Cortex of kidney (tissue), 1 donor: ENCODE results near the gene DPYSL5.
"Not testable (repeated sequence)": the region's sequence is repeated elsewhere in the genome, so short reads cannot be mapped to it uniquely, and the experiment has no call there.

Experiments
- DNase-seq: peaks from one replicate; lab custom pipeline; 2025; lab: John Stamatoyannopoulos, UW

The DPYSL5 gene

DNA sequence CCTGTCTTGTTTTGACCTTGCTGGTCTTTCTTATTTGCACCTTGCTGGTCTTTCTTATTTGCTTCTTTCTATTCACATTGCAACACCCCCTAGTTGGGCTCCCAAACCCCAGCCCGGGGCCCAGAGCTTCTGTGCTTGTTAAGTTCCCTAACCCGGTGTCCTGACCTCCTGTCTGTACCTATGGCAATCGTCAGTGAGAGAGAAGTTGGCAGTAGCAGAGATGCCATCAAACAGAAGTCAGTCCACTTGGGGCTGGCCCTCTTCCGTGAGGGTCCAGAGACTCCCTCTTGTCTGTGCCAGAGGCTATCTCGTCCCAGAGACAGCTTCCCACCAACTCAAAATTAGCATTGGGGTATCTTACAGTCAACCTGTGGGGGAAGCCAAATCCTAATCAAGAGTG, 55.7 kb downstream of the DPYSL5 start:
- no peak for DNase-seq

DNA sequence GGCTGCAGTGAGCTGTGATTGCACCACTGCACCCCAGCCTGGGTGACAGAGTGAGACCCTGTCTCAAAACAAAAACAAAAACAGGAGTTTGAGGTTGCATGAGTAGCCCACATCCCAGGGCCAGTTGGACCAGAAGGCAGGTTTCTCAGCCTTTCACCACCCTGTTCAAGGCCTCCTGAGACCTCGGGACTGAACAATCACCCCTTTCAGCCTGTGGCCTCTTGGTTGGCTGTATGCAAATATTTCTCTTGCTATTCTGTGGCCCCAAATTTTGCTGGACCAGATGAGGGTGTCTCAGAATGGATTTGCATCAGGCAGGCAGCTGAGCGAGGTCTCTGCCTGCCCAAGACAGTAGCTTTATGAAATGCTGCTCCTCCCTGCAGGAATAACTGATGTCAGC, 56.9 kb downstream of the DPYSL5 start:
- DNase-seq, result no peak

DNA sequence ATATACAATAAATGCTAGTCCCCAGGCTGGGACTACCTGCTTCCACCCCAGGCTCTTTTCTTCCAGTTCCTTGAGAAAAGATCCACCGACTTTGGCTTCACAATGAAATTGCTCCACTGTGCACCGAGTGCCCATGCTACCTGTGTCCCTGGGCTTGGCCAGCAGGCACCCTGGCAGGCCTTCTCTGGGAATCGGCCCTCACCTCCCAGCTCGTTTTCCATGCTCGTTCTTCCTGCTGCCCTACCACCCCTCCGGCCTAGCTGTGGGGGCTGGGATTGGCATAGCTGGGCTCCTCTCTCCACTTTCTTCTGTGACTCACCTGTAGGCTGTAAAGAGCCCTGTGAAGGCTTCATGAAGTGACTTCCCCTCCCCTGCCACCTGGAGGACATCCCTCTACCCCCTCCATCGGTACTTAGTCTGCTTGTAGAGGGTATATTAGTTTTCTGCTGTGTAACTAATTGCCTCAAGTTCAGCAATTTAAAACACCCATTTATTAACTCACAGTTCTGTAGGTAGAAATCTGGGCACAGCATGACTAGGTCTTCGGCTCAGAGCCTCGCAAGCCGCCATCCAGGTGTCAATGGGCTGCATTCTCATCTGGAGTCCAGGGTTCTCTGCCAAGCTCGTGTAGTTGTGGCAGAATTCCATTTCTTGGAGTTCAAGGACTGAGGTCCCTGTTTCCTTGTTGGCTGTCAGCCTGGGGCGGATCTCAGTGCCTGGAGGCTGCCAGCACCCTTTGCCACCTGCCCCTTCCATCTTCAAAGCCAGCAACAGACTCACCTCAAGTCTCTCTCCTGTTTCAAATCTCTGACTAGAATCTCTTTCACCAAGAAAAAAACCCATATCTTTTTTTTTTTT, 57.6 kb downstream of the DPYSL5 start:
- DNase-seq, result no peak

DNA sequence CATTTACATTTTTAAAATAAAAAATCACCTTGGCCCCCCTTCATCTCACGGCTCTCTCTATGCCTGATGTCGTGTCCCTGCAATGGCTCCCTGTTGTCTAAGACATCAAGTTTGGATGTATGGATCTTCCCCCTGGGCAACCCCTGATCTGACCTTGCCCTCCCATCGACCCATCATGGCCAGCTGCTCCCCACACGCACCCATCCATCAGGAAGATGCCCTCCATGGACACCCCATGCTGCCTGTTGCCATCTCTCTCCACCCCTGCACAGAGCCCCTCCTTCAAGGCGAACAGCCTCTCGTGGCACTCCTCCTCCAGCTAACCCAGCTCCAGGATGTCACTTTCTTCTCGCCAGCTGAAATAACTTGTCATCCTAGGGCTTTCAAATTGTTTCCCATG, 59.5 kb downstream of the DPYSL5 start:
- DNase-seq, result no peak

DNA sequence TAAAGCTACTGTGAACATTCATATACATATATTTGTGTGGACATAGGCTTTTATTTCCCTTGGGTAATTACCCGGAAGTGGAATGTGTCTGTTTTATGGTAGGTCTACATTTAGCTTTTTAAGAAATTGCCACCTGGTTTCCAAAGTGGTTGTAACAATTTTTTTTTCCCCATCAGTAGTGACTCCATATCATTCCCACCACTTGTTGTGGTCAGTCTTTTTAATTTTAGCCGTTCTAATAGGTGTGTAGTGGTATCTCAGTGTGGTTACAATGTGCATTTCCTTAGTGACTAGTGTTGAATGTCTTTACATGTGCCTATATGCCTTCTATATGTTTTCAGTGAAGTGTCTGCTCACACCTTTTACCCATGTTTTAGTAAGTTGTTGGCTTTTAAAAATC, 62.2 kb downstream of the DPYSL5 start:
- no peak for DNase-seq

DNA sequence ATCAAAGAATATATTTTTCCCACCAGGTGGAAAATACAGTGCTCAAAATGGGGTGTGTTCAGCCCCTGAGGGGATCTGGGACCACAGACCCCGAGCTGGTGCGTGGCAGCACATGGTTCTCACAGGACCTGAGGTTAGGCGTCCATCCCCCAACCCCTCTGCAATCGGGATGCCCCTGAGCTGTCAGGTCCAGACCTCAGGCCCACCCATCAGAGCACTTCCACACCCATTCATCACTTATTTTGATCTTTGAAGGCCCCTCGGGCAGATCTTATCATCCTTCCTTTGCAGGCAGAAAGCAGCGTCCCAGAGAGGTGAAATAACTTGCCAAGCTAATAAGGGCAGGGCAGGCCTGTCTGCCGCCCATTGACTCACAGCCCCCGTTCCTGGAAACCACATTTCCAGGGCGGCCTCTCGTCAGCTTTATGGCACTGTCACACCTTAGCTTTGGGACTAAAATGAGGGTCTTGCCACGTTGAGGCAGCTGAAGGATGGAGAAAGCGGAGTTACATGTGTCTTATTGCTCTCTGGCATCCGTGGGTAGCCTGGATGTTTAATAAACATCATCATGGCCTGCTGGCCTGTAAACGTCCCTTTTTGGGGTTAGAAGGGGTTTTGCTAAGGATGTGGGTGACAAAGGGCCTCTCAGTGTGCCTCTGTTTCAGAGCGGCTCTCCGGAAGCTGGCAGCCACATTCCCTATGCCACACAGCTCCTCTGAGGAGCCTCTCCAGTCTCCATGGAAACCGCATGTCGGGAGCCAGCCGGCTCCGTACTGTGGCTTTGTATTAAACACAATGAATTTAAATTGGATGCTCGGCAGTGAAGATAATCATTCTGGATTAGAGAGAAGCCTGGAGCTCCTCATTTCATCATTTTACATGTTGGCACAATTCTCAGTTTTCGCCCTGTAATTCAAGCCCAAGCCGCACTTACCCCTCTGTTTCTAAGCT, 64.3 kb downstream of the DPYSL5 start:
- DNase-seq, result no peak

DNA sequence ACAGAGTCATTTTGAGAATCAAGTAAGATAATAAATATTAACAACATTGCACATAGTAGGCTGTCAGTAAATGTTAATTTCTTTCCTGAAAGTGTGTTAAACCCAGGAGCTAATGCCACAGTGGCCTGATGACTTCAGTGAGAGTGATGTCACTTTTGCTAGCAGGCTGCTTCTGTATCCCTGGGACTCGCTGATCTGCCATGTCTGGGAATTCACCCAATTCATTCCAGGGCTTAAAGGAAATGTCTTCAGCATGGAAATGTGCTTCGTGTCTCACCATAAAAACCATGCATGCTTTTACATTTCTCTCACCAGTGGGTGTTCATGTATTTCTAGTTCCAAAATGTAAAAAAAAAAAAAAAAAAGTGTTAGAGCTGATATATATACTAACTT, 65.7 kb downstream of the DPYSL5 start:
- DNase-seq, result no peak

DNA sequence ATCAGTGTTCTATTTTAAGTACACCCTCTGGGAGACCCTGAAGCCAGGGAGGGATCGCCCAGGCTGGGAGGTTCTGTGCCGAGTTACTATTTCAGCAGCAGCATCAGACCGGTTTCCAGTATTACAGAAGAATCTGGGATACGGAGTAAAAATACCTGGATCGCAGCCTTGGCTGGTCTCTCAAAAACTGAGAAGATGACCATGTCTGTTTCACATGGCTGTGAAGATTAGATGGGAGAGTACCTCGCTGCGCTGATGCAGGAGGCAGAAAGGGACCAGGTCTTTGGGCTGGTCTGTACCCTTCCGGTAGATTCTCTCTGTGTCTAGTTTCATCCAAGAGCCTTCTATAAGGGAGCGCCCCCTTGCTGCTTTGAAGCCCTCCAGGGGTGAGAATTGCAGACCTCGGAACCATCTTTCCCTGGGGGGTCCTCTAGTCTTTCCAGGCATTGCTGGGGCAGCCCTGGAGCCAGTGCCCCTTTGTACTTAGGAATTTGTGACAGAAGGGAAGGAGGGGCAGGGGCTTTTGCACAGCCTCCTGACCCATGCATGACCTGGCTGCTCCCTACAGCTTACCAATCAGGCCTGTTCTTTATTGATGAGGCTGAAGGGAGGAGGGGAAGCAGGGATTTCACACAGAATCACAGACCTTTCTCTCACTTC, 66.2 kb downstream of the DPYSL5 start:
- DNase-seq, result no peak

DNA sequence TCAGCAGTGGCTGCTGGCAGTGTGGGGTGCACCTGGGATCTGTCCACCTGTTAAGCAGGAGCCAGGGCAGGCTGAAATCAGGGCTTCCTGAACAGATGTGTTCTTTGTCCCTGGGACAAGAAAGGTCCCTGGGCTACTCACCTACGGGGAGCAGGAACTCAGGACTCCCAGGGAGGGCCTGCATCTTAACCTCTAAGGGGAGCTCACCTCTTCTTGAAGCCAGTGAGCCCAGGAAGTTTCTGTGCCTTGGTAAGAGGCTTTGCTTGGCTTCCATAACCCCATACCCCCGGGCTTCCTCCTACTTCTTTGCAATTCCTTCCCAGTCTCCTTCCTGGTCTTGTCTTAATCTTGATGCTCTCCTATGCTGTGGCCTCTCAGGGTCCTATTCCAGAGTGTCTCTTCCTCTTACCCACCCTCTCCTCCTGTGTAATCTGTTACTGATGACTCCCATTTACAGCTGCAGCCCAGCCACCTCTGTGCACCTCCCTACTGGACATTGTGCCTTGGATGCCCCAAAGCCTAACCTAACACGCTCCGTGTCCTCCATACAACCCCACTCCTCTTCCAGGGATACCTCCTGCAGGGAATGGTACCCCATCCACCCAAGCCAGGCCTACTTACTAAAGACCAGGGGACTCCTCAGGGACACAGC, 66.9 kb downstream of the DPYSL5 start:
- no peak for DNase-seq

DNA sequence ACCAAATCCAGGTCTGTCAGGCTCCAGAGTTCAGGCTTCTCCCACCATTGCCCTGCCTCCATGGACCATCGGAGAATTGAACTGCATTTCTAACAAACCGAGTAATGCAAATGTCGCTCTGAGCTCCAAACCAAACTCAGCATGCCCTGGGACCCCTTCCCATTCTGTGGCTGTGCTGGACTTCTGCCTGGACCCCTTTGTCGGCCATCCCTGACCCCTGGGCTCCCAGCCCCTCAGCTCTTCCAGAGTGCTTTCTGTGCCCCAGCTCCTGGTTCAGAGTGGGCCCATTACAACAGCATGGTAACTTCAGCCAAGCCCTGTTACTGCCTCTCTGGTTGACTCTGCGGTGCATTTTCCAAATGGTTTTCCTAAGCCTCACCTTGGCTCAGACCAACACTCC, 67.4 kb downstream of the DPYSL5 start:
- no peak for DNase-seq

DNA sequence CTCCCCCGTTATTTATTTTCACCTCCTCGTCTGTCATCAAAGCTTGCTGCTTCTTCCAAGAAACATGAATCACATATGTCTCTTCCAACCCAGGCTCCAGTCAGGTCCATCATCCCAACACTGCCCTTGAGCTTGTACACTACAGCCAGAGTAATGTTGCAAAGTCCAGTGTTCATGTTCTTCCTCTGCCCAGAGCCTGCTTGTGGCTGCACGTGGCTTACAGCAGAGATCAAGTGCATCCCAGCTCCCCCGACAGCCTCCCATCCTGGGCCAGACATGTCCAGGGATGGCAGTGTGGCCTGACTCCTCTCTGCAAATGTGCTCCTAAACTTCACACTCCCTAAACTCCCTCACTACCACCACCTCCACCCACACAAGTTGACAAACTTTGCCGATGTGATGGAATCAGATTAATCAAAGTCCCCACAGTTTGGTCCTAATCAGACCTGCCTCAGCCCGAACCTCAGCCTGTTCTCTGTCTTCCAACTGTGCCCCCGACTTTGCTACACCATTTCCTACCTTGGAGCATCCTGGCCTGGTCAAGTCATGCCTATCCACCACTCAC, 68.3 kb downstream of the DPYSL5 start:
- DNase-seq, result no peak

DNA sequence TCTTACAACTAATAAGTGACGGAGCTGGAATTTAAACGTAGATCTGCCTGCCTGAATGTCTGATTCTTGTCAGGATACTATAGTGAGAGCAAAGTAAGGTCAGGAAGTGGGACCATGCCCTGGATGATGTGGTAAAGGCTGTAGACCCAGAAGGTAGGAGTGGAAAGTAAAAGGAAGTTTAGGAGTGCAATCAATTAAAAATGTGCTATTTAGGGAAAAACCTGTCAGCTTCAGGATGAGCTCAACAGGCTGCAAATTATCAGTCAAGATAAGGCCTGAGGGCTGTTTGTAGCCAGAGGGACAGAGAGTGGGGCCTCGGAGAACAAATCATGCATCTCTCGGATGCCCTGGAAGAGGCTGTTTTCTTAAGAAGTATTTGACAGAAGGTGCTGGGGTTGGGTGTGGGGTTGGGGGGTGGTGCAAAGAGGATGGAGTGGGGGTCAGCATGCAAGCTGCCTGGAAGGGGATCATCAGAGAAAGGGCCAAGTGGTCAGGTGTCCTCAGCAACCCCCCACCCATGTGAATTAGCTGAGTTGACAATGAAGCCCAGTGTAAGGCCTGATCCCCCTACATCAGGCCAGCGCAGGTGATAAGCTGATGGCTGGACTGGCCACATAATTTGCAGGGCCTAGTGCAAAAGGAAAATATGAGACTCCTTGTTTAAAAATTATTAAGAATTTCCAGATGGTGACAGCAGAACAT, 69.4 kb downstream of the DPYSL5 start:
- DNase-seq, result no peak

DNA sequence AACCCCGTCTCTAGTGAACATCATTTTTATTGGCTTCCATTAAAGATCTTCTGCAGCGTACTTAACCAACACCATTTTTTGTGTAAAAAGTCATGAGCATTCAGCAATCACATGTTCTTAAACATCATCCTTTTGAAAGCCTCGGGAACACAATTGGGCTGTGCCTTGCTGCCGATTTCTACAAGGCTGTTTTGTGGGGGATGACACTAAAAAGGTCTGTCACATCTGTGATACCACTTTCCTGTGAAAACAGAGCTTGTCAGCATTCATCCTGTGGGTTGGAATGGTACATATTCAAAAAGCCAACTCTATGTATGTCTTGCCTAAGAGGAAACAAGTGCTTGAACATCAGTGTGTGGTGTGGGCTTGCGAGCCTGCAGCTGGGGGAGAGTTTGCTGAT, 73.4 kb downstream of the DPYSL5 start:
- DNase-seq, result no peak

DNA sequence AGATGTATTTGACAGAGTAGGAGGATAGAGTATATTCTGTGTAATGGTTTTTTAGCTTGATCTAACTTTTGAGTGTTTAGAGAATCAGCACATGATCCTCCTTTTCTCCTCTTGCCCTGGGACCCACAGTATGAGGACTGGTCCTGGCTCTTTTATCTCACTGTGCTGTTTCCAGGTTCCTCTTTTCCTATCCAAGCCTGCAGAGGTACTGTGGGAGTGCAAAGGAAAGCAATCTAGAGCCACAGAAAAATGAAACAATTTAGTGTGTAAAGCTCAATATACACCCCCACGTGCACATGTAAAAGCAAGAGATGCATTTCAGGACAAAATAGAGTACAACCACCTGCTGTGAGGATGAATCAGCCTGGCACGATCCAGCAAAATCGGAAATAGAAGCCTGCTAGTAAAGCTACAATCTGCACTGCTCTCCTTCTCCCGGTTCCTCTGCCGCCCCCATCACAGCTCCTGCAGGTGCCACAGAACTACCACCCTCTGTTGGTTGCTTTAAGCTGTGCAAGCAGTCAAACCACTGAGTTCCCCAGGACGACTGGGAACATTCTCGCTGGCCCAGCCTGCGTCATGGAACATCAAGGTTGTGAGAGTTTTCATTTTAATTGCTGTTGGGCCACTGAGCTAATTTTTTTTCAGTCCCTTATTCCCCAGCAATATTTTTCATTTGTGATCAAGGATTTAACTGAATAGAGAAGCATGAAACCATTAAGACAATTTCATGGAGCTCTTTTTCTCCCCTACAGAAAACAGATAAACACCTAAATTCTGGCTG, 74.7 kb downstream of the DPYSL5 start:
- no peak for DNase-seq

DNA sequence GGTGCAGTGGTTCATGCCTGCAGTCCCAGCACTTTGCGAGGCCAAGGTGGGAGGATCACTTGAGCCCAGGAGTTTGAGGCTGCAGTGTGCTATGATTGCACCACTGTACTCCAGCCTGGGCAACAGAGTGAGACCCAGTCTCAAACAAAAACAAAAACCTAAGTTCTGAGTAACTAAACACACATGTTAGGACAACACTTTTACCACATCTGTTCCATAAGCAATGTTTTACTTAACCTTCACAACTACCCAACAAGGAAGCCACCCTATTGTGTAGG, 75.2 kb downstream of the DPYSL5 start:
- DNase-seq, result not testable (repeated sequence)

DNA sequence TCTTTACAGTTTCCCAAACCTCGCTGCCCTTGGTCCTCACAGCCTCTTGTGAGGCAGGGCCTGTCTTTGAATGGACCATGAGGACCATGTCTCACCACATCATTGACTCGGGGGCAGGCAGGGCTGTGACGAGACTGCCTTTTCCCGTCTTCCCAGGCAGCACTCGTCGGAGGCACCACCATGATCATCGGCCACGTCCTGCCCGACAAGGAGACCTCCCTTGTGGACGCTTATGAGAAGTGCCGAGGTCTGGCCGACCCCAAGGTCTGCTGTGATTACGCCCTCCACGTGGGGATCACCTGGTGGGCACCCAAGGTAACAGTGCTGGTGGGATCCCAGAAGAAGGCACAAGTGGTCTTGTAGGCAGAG, 76.8 kb downstream of the DPYSL5 start:
- DNase-seq, result no peak

DNA sequence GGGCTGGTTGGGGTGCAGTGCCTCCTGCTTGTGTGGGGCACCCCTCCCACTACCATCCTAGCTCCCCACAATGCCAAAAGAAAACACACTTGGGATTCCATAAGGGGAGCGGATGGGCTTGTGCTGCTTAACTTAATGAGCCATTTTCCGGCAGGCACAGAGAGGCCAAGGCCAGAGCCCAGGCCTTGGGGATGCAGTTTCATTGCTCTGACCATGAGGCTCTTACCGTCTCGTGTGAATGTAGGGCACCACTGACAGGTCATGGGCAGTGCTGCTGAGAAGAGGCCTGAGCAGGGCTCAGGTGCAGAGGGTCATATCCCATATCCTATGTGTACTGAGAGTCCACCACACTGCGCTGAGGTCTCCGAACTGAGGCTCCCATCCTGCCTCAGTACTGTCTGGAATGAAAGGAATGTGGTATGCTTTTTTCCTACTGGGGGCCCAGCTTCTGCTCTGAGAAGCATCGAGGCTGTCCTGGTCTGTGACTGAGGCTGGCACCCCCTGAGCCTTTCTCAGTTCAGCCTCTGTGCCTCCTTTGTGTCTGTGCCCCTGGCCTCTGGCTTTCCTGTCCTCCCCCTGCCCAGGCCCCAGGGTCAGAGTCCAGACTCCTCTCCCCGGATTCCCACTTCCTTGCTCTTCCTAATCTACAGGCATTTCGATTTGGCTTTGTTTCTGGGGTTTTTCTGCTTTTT, 77.3 kb downstream of the DPYSL5 start:
- no peak for DNase-seq

DNA sequence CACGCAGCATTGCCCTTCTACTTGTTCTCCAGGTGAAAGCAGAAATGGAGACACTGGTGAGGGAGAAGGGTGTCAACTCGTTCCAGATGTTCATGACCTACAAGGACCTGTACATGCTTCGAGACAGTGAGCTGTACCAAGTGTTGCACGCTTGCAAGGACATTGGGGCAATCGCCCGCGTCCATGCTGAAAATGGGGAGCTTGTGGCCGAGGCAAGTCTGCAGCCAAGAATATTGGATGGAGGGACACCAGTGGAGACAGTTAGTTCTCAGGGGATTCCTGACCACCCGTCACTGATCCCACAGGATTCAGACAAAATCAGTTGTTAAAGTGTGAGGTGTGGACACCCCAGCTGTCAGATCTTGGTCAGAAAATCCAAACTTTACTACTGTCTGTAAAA, 79.3 kb downstream of the DPYSL5 start:
- DNase-seq, result no peak

DNA sequence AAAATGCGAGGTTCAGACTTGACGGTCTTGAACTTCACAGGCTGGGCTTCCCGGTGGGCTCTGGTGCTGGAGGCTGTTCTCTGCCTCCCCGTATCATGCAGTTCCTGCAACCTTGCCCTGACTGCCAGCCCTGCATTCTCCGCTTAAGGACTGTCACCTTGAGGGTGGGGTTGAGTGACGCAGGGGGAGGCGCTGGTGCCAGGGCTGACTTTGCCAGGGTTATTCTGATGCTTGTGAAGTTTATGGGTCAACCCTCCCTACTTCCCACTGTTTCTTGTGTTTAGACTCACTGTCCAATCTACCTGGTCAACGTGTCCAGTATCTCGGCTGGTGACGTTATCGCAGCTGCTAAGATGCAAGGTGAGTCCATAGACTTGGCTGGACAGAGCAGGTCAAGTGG, 85.0 kb downstream of the DPYSL5 start:
- no peak for DNase-seq
